Measurements from ENCODE around the gene EPB41L1. TPM values are rescaled to one million over a fixed set of nuclear protein-coding genes. Genes with fewer than 3 reads are reported as not detected.

Gene EPB41L1
- total and polyA plus RNA-seq, 2 experiments from 2014 or later, result 24.1 to 48.7 TPM

GRCh38 chr20:36234771-36235320, 80.3 kb downstream of the EPB41L1 start:
- ATAC-seq (no peak), DNase-seq (ENCODE audit: low spot score) (no peak)
- Histone ChIP-seq H3K4me2 (no peak overlapping the region), H4K20me1 (replicated peaks; ENCODE audit: insufficient read depth) (peaks cover 9% of the 10 kb centered on the region; the same call in 1 of the 2 replicates), H3K4me3 (no peak overlapping the region), H3K9me2 (ENCODE audit: insufficient read depth) (no peaks in the 10 kb centered on the region), H3K27ac (ENCODE audit: low read depth) (no peak overlapping the region), H3K36me3 (ENCODE audit: insufficient read depth) (no peaks in the 10 kb centered on the region), H3K79me2 (replicated peaks; ENCODE audit: insufficient read depth) (peaks cover 35% of the 10 kb centered on the region), H3F3A (replicated peaks; ENCODE audit: low read depth) (no peaks in the 10 kb centered on the region), H3K4me1 (ENCODE audit: insufficient read depth) (peaks cover 15% of the 10 kb centered on the region), H3K27me3 (ENCODE audit: insufficient read depth) (no peaks in the 10 kb centered on the region), H2AFZ (no peak overlapping the region)
- H3K4me3 Mint-ChIP-seq, result no peak overlapping the region
- H3K4me1 Mint-ChIP-seq, result peaks cover 13% of the 10 kb centered on the region
- TF ChIP-seq STAT1 (IDR thresholded peaks at IDR 0.05; ENCODE audit: unreplicated experiment) (no peak), CTCF (conservative IDR thresholded peaks at IDR 0.05; ENCODE audit: low read depth in 2 of 2) (no peak), ZNF114 (CRISPR knock-in tag; IDR thresholded peaks at IDR 0.05) (no peak), JUNB (IDR thresholded peaks at IDR 0.05; ENCODE audit: unreplicated experiment) (no peak), POLR2AphosphoS5 (IDR thresholded peaks at IDR 0.05; ENCODE audit: low read depth) (no peak), CREB1 (CRISPR knock-in tag; IDR thresholded peaks at IDR 0.05; ENCODE audit: low read depth) (no peak), NANOG (IDR thresholded peaks at IDR 0.05; ENCODE audit: borderline replicate concordance) (no peak)
- TF ChIP-seq, protein P1, sequence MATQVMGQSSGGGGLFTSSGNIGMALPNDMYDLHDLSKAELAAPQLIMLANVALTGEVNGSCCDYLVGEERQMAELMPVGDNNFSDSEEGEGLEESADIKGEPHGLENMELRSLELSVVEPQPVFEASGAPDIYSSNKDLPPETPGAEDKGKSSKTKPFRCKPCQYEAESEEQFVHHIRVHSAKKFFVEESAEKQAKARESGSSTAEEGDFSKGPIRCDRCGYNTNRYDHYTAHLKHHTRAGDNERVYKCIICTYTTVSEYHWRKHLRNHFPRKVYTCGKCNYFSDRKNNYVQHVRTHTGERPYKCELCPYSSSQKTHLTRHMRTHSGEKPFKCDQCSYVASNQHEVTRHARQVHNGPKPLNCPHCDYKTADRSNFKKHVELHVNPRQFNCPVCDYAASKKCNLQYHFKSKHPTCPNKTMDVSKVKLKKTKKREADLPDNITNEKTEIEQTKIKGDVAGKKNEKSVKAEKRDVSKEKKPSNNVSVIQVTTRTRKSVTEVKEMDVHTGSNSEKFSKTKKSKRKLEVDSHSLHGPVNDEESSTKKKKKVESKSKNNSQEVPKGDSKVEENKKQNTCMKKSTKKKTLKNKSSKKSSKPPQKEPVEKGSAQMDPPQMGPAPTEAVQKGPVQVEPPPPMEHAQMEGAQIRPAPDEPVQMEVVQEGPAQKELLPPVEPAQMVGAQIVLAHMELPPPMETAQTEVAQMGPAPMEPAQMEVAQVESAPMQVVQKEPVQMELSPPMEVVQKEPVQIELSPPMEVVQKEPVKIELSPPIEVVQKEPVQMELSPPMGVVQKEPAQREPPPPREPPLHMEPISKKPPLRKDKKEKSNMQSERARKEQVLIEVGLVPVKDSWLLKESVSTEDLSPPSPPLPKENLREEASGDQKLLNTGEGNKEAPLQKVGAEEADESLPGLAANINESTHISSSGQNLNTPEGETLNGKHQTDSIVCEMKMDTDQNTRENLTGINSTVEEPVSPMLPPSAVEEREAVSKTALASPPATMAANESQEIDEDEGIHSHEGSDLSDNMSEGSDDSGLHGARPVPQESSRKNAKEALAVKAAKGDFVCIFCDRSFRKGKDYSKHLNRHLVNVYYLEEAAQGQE (IDR thresholded peaks at IDR 0.05; ENCODE audit: unreplicated experiment), result no peak
- TF ChIP-seq, protein P2, sequence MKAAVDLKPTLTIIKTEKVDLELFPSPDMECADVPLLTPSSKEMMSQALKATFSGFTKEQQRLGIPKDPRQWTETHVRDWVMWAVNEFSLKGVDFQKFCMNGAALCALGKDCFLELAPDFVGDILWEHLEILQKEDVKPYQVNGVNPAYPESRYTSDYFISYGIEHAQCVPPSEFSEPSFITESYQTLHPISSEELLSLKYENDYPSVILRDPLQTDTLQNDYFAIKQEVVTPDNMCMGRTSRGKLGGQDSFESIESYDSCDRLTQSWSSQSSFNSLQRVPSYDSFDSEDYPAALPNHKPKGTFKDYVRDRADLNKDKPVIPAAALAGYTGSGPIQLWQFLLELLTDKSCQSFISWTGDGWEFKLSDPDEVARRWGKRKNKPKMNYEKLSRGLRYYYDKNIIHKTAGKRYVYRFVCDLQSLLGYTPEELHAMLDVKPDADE (IDR thresholded peaks at IDR 0.05), result no peak
- no peaks in the 10 kb centered on the region for H3K27me3 Mint-ChIP-seq (ENCODE audit: insufficient read depth, low read depth, poor library complexity)
- peaks cover 3% of the 10 kb centered on the region; the same call in 1 of the 3 replicates for H3K36me3 Mint-ChIP-seq (ENCODE audit: low read depth)
- no peaks in the 10 kb centered on the region; the same call in 2 of the 3 replicates for H3K9me3 Mint-ChIP-seq
- H3K27ac Mint-ChIP-seq, result no peak overlapping the region
